Sigmoid colon (tissue), 7 donors: ENCODE measurements around the gene SCNN1B. TPM values are rescaled to one million over a fixed set of nuclear protein-coding genes. Genes with fewer than 3 reads are reported as not detected.
"Not testable (repeated sequence)": the region's sequence is repeated elsewhere in the genome, so short reads cannot be mapped to it uniquely, and the experiment has no call there.

Experiments
- DNase-seq: peaks from one replicate; pipeline ENCODE4 v3.0.0-alpha.2; 2019
- H3K27ac ChIP-seq, 4 donors: fragments of 200-600 bp; sonication (generic); one replicate each; pipeline ENCODE4 v1.5.1; 2016 to 2019; ENCODE audit warnings: mild to moderate bottlenecking in 1 of 4
- H3K27me3 ChIP-seq, 3 donors: fragments of 200-600 bp; sonication (generic); one replicate each; pipeline ENCODE4 v1.5.1; 2019; ENCODE audit warnings: mild to moderate bottlenecking in 1 of 3
- H3K36me3 ChIP-seq, 4 donors: fragments of 200-600 bp; sonication (generic); one replicate each; pipeline ENCODE4 v1.5.1; 2016 to 2019
- H3K4me1 ChIP-seq, 4 donors: fragments of 200-600 bp; sonication (generic); one replicate each; pipeline ENCODE4 v1.5.1; 2017 to 2019
- H3K4me3 ChIP-seq, 4 donors: fragments of 200-600 bp; sonication (generic); one replicate each; pipeline ENCODE4 v1.5.1; 2017 to 2019; ENCODE audit warnings: mild to moderate bottlenecking in 2 of 4, moderate library complexity in 1 of 4
- H3K9me3 ChIP-seq, 4 donors: fragments of 200-600 bp in 3 of 4; sonication (generic) in 3 of 4; one replicate each; pipeline versions ENCODE4 v1.5.1 to v1.6.1; 2013 to 2019
- CTCF ChIP-seq, 4 experiments: fragments of 450-650 bp in 3 of 4; fragments of 200-600 bp in 1 of 4; IDR thresholded peaks; one replicate each; pipeline ENCODE4 v1.5.1; 2016 to 2019; ENCODE audit warnings: antibody characterized with exemption in 4 of 4, mild to moderate bottlenecking in 3 of 4, moderate library complexity in 2 of 4
- EP300 ChIP-seq, 4 donors: sonication (generic); formaldehyde crosslinking; IDR thresholded peaks; one replicate each; pipeline ENCODE4 v1.6.1; 2017; ENCODE audit warnings: antibody characterized with exemption in 4 of 4
- POLR2A ChIP-seq, 2 donors: fragments of 450-650 bp; IDR thresholded peaks; one replicate each; pipeline ENCODE4 v1.6.1; 2016; ENCODE audit warnings: antibody characterized with exemption in 2 of 2, mild to moderate bottlenecking in 2 of 2, moderate library complexity in 2 of 2
- POLR2AphosphoS5 ChIP-seq, 4 donors: sonication (generic); formaldehyde crosslinking; IDR thresholded peaks; one replicate each; pipeline ENCODE4 v1.6.1; 2017; ENCODE audit warnings: antibody characterized with exemption in 4 of 4
- WGBS, 2 donors: extraction: QIAGEN DNeasy Blood & Tissue Kit; methylation state at CpG; one replicate each; pipeline ENCODE4 v1.1.7; 2013; 5-methylcytosine and 5-hydroxymethylcytosine counted together
- intact Hi-C: fragments of 100-400 bp; cut with DNase I; formaldehyde crosslinking; loops from one replicate; pipeline ENCODE4 v1.15.1; 2023
- polyA plus RNA-seq, 3 donors: library from polyadenylated mRNA; stranded (reverse); fragments of 200-250 nt; gene quantifications; one replicate each; pipeline ENCODE4 v1.2.3, GENCODE V29; 2013
- total RNA-seq, 4 donors: library from RNA; depleted of rRNA; stranded (reverse); fragments of >200 nt; gene quantifications; one replicate each; pipeline ENCODE4 v1.1.0, GENCODE V29; 2016
- donor health status: healthy with polysubstance abuse.
- donor health status: Bipolar disorder and iron deficiency.
- donor health status: healthy.

The SCNN1B gene
- total and polyA plus RNA-seq, 7 donors = 1.7 to 212 (median 9.2) TPM

GRCh38 chr16:23397464-23397863 lies 95.4 kb downstream of the SCNN1B start:
- Histone ChIP-seq H3K36me3 (peaks cover under 1 to 70% (median 8%) of the 10 kb centered on the region in 4 donors), H3K4me1 (peaks cover 0 to 32% (median 15%) of the 10 kb centered on the region in 4 donors), H3K27me3 (no peaks in the 10 kb centered on the region), H3K9me3 (no peaks in the 10 kb centered on the region), H3K27ac (no peak overlapping the region), H3K4me3 (no peak overlapping the region)
- TF ChIP-seq CTCF (IDR thresholded peaks at IDR 0.05) = no peak
- no peak for TF ChIP-seq EP300 (IDR thresholded peaks at IDR 0.05)
- no peak for TF ChIP-seq POLR2A (IDR thresholded peaks at IDR 0.05)
- no peak for TF ChIP-seq POLR2AphosphoS5 (IDR thresholded peaks at IDR 0.05)
- intact Hi-C loops = no loop called here
- 91 to 94% methylated on average over 2 of the region's 2 CpGs for WGBS, 2 donors
- DNase-seq = peak; percentile 17

DNA sequence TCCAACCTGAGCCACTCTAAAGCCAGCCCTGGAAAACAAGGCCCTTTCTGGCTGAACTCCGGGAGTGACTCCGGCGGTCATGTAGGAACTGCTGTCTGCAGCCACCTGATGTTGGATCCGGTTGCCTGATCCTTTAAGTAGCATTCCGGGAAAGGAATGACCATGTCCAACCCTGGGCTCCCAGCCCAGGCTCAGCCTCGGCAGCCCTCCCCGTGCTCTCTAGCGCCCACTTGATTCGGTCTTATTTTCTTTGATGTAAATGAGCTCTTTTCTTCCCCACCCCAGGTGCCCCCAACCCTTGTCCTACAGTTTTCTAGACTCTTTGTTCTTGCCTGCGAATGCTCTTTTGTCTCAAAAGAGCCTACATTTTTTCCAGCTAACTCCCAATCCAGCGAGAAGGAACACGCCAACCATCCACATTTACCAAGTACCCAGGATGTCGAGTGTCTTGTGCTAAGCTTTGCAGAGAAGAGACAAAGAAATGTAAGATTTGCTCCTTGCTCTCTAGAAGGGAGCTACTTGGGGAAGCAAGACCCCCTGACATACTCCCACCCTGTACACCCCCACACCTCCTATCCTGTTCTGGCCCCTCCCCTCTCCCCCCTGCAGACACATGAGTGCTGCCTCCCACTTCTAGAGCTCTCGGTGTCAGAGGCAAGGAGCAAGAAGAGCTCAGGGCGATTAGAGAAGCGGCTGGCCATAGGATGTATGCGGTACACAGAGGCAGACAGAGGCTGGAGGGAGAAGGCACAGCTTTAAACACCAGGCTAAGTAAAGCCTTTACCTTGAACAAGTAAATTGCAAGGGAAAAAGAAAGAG lies 97.1 kb downstream of the SCNN1B start:
- no peaks in the 10 kb centered on the region for H3K27me3 ChIP-seq
- H3K27ac ChIP-seq = peak overlapping the region in 2 of 4 donors; percentile 29 to 45
- WGBS, 2 donors = 86 to 90% methylated on average over 17 of the region's 17 CpGs
- H3K9me3 ChIP-seq = no peaks in the 10 kb centered on the region
- DNase-seq = peak; percentile 80
- peaks cover 13 to 81% (median 14%) of the 10 kb centered on the region in 4 donors for H3K36me3 ChIP-seq
- intact Hi-C loops = no loop called here
- H3K4me3 ChIP-seq = no peak overlapping the region
- TF ChIP-seq EP300 (IDR thresholded peaks at IDR 0.05) = no peak
- TF ChIP-seq POLR2AphosphoS5 (IDR thresholded peaks at IDR 0.05) = peak in 1 of 4 donors; percentile 32
- TF ChIP-seq POLR2A (IDR thresholded peaks at IDR 0.05) = no peak
- no peak for TF ChIP-seq CTCF (IDR thresholded peaks at IDR 0.05)
- H3K4me1 ChIP-seq = peaks cover 0 to 21% (median 14%) of the 10 kb centered on the region in 4 donors

GRCh38 chr16:23400447-23400846 lies 98.3 kb downstream of the SCNN1B start:
- peak; percentile 34 for DNase-seq
- Histone ChIP-seq H3K4me1 (peaks cover 0 to 24% (median 19%) of the 10 kb centered on the region in 4 donors), H3K36me3 (peaks cover 13 to 90% (median 17%) of the 10 kb centered on the region in 4 donors)
- H3K27me3 ChIP-seq, H3K4me3 ChIP-seq, H3K9me3 ChIP-seq, intact Hi-C loops, H3K27ac ChIP-seq: not testable (repeated sequence)
- 86 to 89% methylated on average over 7 of the region's 7 CpGs for WGBS, 2 donors

- 94 to 95% methylated on average over 8 of the region's 8 CpGs for WGBS, 2 donors
- TF ChIP-seq POLR2A (IDR thresholded peaks at IDR 0.05) (no peak), EP300 (IDR thresholded peaks at IDR 0.05) (no peak), CTCF (IDR thresholded peaks at IDR 0.05) (no peak), POLR2AphosphoS5 (IDR thresholded peaks at IDR 0.05) (no peak)
- DNase-seq = peak; percentile 40
- H3K36me3 ChIP-seq = peaks cover 19 to 92% (median 23%) of the 10 kb centered on the region in 4 donors
- intact Hi-C loops = no loop called here
- H3K4me3 ChIP-seq = no peak overlapping the region
- H3K4me1 ChIP-seq = peaks cover 0 to 24% (median 19%) of the 10 kb centered on the region in 4 donors
- H3K9me3 ChIP-seq = no peaks in the 10 kb centered on the region
- H3K27me3 ChIP-seq = no peaks in the 10 kb centered on the region
- H3K27ac ChIP-seq = no peak overlapping the region
Observed at GRCh38 chr16:23401139-23401538, 99.0 kb downstream of the SCNN1B start.

GRCh38 chr16:23402100-23402499 lies 100.0 kb downstream of the SCNN1B start:
- H3K27ac ChIP-seq = no peak overlapping the region
- no peak overlapping the region for H3K4me3 ChIP-seq
- WGBS, 2 donors = 98% methylated on average over 2 of the region's 2 CpGs
- peaks cover 0 to 24% (median 19%) of the 10 kb centered on the region in 4 donors for H3K4me1 ChIP-seq
- no peaks in the 10 kb centered on the region for H3K27me3 ChIP-seq
- no peaks in the 10 kb centered on the region for H3K9me3 ChIP-seq
- TF ChIP-seq POLR2AphosphoS5 (IDR thresholded peaks at IDR 0.05) (no peak), CTCF (IDR thresholded peaks at IDR 0.05) (no peak), EP300 (IDR thresholded peaks at IDR 0.05) (no peak)
- peaks cover 19 to 92% (median 22%) of the 10 kb centered on the region in 4 donors for H3K36me3 ChIP-seq
- no peak for DNase-seq
- intact Hi-C loops = no loop called here
